HepG2 (cell line): ENCODE results near the gene RPL23. TPM values are rescaled to one million over a fixed set of nuclear protein-coding genes. Genes with fewer than 3 reads are reported as not detected.

Experiments used
- HMGXB3 ChIP-seq: sonication (generic); formaldehyde crosslinking; IDR thresholded peaks from 2 replicates; pipeline ENCODE4 v1.4.0; 2020; ENCODE audit warnings: missing genetic modification reagents, borderline replicate concordance
- MAFF ChIP-seq: IDR thresholded peaks from 2 replicates; pipeline ENCODE4 v1.6.1; 2011; ENCODE audit warnings: low read depth, low read length, improper control_type of control experiment
- MAFK ChIP-seq, 2 experiments: IDR thresholded peaks in 1 of 2; conservative IDR thresholded peaks in 1 of 2; 2 replicates each; pipeline ENCODE4 v1.6.1; 2011; ENCODE audit warnings: improper control_type of control experiment in 2 of 2, low read length in 2 of 2
- NFKBIZ ChIP-seq: IDR thresholded peaks from 2 replicates; pipeline ENCODE4 v1.6.1; 2018; ENCODE audit warnings: missing genetic modification reagents, missing compliant biosample characterization
- NPAS2 ChIP-seq: sonication (generic); formaldehyde crosslinking; IDR thresholded peaks from 2 replicates; pipeline ENCODE4 v1.8.0; 2022; ENCODE audit warnings: mild to moderate bottlenecking, missing genetic modification reagents, borderline replicate concordance
- POLR2AphosphoS5 ChIP-seq: IDR thresholded peaks from 2 replicates; pipeline ENCODE4 v1.6.1; 2012; ENCODE audit warnings: low read depth, low read length
- RAD51 ChIP-seq: fragments of 450-650 bp; IDR thresholded peaks from 2 replicates; pipeline ENCODE4 v1.6.1; 2016; ENCODE audit warnings: borderline replicate concordance
- SIN3A ChIP-seq: IDR thresholded peaks from 2 replicates; pipeline ENCODE4 v1.6.1; 2011; ENCODE audit warnings: low read depth, mild to moderate bottlenecking, control low read depth, low read length, borderline replicate concordance
- ZNF17 ChIP-seq: sonication (generic); formaldehyde crosslinking; IDR thresholded peaks from 2 replicates; pipeline ENCODE4 v1.5.0; 2020; ENCODE audit warnings: mild to moderate bottlenecking, missing genetic modification reagents
- ZNF766 ChIP-seq: sonication (generic); formaldehyde crosslinking; IDR thresholded peaks from 2 replicates; pipeline ENCODE4 v1.5.0; 2020; ENCODE audit warnings: missing genetic modification reagents, borderline replicate concordance
- polyA plus RNA-seq, 8 experiments: library from polyadenylated mRNA; depleted of rRNA in 3 of 8; stranded (reverse) in 7 of 8; unstranded in 1 of 8; fragments of >200 nt; fragmentation: Illumina TruSeq in 4 of 8; extraction: Trizol in 4 of 8; gene quantifications; 2 replicates each; pipeline versions ENCODE4 v1.2.1 to v1.2.3, GENCODE V29; 2011 to 2016; ENCODE audit warnings: low read depth in 4 of 8, missing spikeins in 1 of 8, mixed read lengths in 1 of 8; ENCODE audit not compliant: insufficient read depth in 1 of 8
- total RNA-seq, 5 experiments: library from RNA; depleted of rRNA; stranded (reverse); fragments of >200 nt; fragmentation: Illumina TruSeq; extraction: Trizol; gene quantifications; 2 replicates each; pipeline ENCODE4 v1.2.3, GENCODE V29; 2016; ENCODE audit warnings: low read depth in 1 of 5
- TF ChIP-seq, protein P1 (sequence below): sonication (generic); formaldehyde crosslinking; IDR thresholded peaks from 2 replicates; pipeline ENCODE4 v1.4.0; 2020; ENCODE audit warnings: mild to moderate bottlenecking, missing genetic modification reagents
- TF ChIP-seq, protein P2 (sequence below): sonication (generic); formaldehyde crosslinking; IDR thresholded peaks from 2 replicates; pipeline ENCODE4 v1.5.1; 2020; ENCODE audit warnings: mild to moderate bottlenecking, missing genetic modification reagents, moderate library complexity

RPL23 gene
- total and polyA plus RNA-seq, 2 of the 13 experiments (the other 11 are each of a cell fraction or from before 2014, with no cell fraction given): 2,790 to 4,860 TPM

GRCh38 chr17:38868817-38869525 is 15.4 kb upstream of the RPL23 start (continued):
- TF ChIP-seq MAFK (conservative IDR thresholded peaks at IDR 0.05 in 1 of 2, IDR thresholded peaks at IDR 0.05 in 1 of 2; ENCODE audit: low read length in 2 of 2) (no peak), MAFF (no peak), NPAS2 (CRISPR knock-in tag) (no peak), ZNF17 (CRISPR knock-in tag) (no peak), ZNF766 (peak; percentile 61; the same call in 1 of the 2 replicates), SIN3A (no peak; the same call in none of the 2 replicates), POLR2AphosphoS5 (peak; percentile 35), NFKBIZ (CRISPR knock-in tag) (peak; percentile 79; the same call in 1 of the 2 replicates), RAD51 (no peak), HMGXB3 (CRISPR knock-in tag) (peak; percentile 77; the same call in 1 of the 2 replicates)
- TF ChIP-seq, protein P1, sequence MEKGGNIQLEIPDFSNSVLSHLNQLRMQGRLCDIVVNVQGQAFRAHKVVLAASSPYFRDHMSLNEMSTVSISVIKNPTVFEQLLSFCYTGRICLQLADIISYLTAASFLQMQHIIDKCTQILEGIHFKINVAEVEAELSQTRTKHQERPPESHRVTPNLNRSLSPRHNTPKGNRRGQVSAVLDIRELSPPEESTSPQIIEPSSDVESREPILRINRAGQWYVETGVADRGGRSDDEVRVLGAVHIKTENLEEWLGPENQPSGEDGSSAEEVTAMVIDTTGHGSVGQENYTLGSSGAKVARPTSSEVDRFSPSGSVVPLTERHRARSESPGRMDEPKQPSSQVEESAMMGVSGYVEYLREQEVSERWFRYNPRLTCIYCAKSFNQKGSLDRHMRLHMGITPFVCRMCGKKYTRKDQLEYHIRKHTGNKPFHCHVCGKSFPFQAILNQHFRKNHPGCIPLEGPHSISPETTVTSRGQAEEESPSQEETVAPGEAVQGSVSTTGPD (CRISPR knock-in tag): no peak
- TF ChIP-seq, protein P2, sequence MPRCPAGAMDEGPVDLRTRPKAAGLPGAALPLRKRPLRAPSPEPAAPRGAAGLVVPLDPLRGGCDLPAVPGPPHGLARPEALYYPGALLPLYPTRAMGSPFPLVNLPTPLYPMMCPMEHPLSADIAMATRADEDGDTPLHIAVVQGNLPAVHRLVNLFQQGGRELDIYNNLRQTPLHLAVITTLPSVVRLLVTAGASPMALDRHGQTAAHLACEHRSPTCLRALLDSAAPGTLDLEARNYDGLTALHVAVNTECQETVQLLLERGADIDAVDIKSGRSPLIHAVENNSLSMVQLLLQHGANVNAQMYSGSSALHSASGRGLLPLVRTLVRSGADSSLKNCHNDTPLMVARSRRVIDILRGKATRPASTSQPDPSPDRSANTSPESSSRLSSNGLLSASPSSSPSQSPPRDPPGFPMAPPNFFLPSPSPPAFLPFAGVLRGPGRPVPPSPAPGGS: 0 out of 2 replicates have a peak, but pooled peaks have one; percentile 37
